GM23248 (cell line): Measurements from ENCODE around the gene PRL. TPM values are rescaled to one million over a fixed set of nuclear protein-coding genes. Genes with fewer than 3 reads are reported as not detected.

Source experiments
- DNase-seq: peaks from one replicate; pipeline ENCODE4 v3.0.0-alpha.2; 2015
- H2AFZ ChIP-seq: fragments of 200-600 bp; sonication (generic); 2 replicates; pipeline ENCODE4 v1.6.1; 2016; ENCODE audit warnings: antibody characterized with exemption
- H3F3A ChIP-seq: fragments of 200-600 bp; sonication (generic); 2 replicates; pipeline ENCODE4 v1.6.1; 2016; ENCODE audit warnings: mild to moderate bottlenecking, antibody characterized with exemption, mixed run types; ENCODE audit not compliant: insufficient read depth
- H3K27ac ChIP-seq: fragments of 200-600 bp; sonication (generic); 2 replicates; pipeline ENCODE4 v1.5.1; 2016; ENCODE audit warnings: mild to moderate bottlenecking
- H3K27me3 ChIP-seq: fragments of 200-600 bp; sonication (generic); replicated peaks from 2 replicates; pipeline ENCODE4 v1.6.1; 2016; ENCODE audit warnings: mild to moderate bottlenecking; ENCODE audit not compliant: insufficient read depth
- H3K36me3 ChIP-seq: fragments of 200-600 bp; sonication (generic); 2 replicates; pipeline ENCODE4 v1.6.1; 2016; ENCODE audit warnings: low read depth, mild to moderate bottlenecking
- H3K4me1 ChIP-seq: fragments of 200-600 bp; sonication (generic); 2 replicates; pipeline ENCODE4 v1.6.1; 2016; ENCODE audit warnings: mild to moderate bottlenecking; ENCODE audit not compliant: insufficient read depth
- H3K4me2 ChIP-seq: fragments of 200-600 bp; sonication (generic); one replicate; pipeline ENCODE4 v1.6.1; 2016; ENCODE audit warnings: mild to moderate bottlenecking; ENCODE audit not compliant: unreplicated experiment
- H3K4me3 ChIP-seq: fragments of 200-600 bp; sonication (generic); 2 replicates; pipeline ENCODE4 v1.5.1; 2016; ENCODE audit warnings: mild to moderate bottlenecking
- H3K79me2 ChIP-seq: fragments of 200-600 bp; sonication (generic); 2 replicates; pipeline ENCODE4 v1.6.1; 2016; ENCODE audit warnings: mild to moderate bottlenecking; ENCODE audit not compliant: insufficient read depth
- H3K9ac ChIP-seq: fragments of 200-600 bp; sonication (generic); 2 replicates; pipeline ENCODE4 v1.6.1; 2016; ENCODE audit warnings: mild to moderate bottlenecking
- H3K9me2 ChIP-seq: fragments of 200-600 bp; sonication (generic); 2 replicates; pipeline ENCODE4 v1.6.1; 2016; ENCODE audit warnings: mixed run types, mild to moderate bottlenecking, moderate library complexity; ENCODE audit not compliant: insufficient read depth
- H3K9me3 ChIP-seq: fragments of 200-600 bp; sonication (generic); one replicate; pipeline ENCODE4 v1.6.1; 2017; ENCODE audit warnings: low read depth
- H4K20me1 ChIP-seq: fragments of 200-600 bp; sonication (generic); 2 replicates; pipeline ENCODE4 v1.6.0; 2016; ENCODE audit not compliant: insufficient read depth
- EZH2 ChIP-seq: fragments of 200-600 bp; sonication (generic); IDR thresholded peaks from 2 replicates; pipeline ENCODE4 v1.6.1; 2018; ENCODE audit warnings: antibody characterized with exemption, mild to moderate bottlenecking; ENCODE audit not compliant: insufficient read depth, poor library complexity, severe bottlenecking
- EZH2phosphoT487 ChIP-seq: fragments of 200-600 bp; sonication (generic); IDR thresholded peaks from 2 replicates; pipeline ENCODE4 v1.6.1; 2018; ENCODE audit warnings: antibody characterized with exemption, moderate library complexity, mild to moderate bottlenecking, low read depth; ENCODE audit not compliant: insufficient read depth
- WGBS, 2 experiments: methylation state at CpG; one replicate each; pipeline ENCODE4 v1.1.6; 2015 to 2017; ENCODE audit warnings: low lambda C conversion rate in 2 of 2, low coverage in 1 of 2; ENCODE audit errors: missing lambda C conversion rate in 2 of 2; 5-methylcytosine and 5-hydroxymethylcytosine counted together
- in situ Hi-C: fragments of 300-500 bp; cut with MboI; formaldehyde crosslinking; loops from 2 replicates; pipeline ENCODE4 v1.15.0; 2020
- polyA plus RNA-seq: library from polyadenylated mRNA; unstranded; fragments of >200 nt; fragmentation: Nextera tagmentation; extraction: Ambion mirVana; gene quantifications from 2 replicates; pipeline ENCODE4 v1.2.1, GENCODE V29; 2016
- total RNA-seq: library from RNA; depleted of rRNA; stranded (reverse); fragments of >200 nt; shearing (Covaris generic); gene quantifications from 2 replicates; pipeline ENCODE4 v1.2.3, GENCODE V29; 2014

The PRL gene
- total and polyA plus RNA-seq, 2 experiments from 2014 or later: 1.2 TPM; not detected in 1

- no peaks in the 10 kb centered on the region for H4K20me1 ChIP-seq
- DNase-seq: no peak
- H3K9ac ChIP-seq: no peak overlapping the region
- no peaks in the 10 kb centered on the region for H3K36me3 ChIP-seq
- TF ChIP-seq EZH2 (no peak), EZH2phosphoT487 (no peak)
- H3K4me2 ChIP-seq: no peak overlapping the region
- H3K9me2 ChIP-seq: no peaks in the 10 kb centered on the region
- in situ Hi-C loops: no loop called here
- H3K27ac ChIP-seq: no peak overlapping the region
- H3F3A ChIP-seq: peaks cover 14% of the 10 kb centered on the region; the same call in 1 of the 2 replicates
- 92 to 93% methylated on average over 4 of the region's 4 CpGs for WGBS, 2 experiments
- H2AFZ ChIP-seq: no peak overlapping the region
- H3K27me3 ChIP-seq: no peaks in the 10 kb centered on the region
- no peak overlapping the region for H3K4me3 ChIP-seq
- H3K79me2 ChIP-seq: no peaks in the 10 kb centered on the region
- H3K4me1 ChIP-seq: peaks cover 25% of the 10 kb centered on the region; the same call in 1 of the 2 replicates
- H3K9me3 ChIP-seq: no peaks in the 10 kb centered on the region
These were observed 48.8 kb downstream of the PRL start for GRCh38 chr6:22247916-22248482.

- WGBS, 2 experiments: 0% methylated on average over 1 of the region's 1 CpG
- TF ChIP-seq EZH2phosphoT487 (no peak), EZH2 (no peak)
- H3K27ac ChIP-seq: no peak overlapping the region
- H4K20me1 ChIP-seq: no peaks in the 10 kb centered on the region
- H3K27me3 ChIP-seq: no peaks in the 10 kb centered on the region
- H3K9me2 ChIP-seq: no peaks in the 10 kb centered on the region
- H3K4me3 ChIP-seq: no peak overlapping the region
- no peak for DNase-seq
- H3K9ac ChIP-seq: no peak overlapping the region
- in situ Hi-C loops: no loop called here
- peaks cover 7% of the 10 kb centered on the region for H3K4me1 ChIP-seq
- H3K36me3 ChIP-seq: no peaks in the 10 kb centered on the region
- peaks cover 6% of the 10 kb centered on the region; the same call in 1 of the 2 replicates for H3F3A ChIP-seq
- no peak overlapping the region for H2AFZ ChIP-seq
- H3K9me3 ChIP-seq: no peaks in the 10 kb centered on the region
- no peaks in the 10 kb centered on the region for H3K79me2 ChIP-seq
- H3K4me2 ChIP-seq: no peak overlapping the region
These were observed 56.8 kb downstream of the PRL start for GRCh38 chr6:22240025-22240424.

GRCh38 chr6:22239261-22239921 is 57.4 kb downstream of the PRL start:
- 45 to 47% methylated on average over 4 of the region's 4 CpGs for WGBS, 2 experiments
- Histone ChIP-seq H3F3A (peaks cover 6% of the 10 kb centered on the region; the same call in 1 of the 2 replicates), H3K9me3 (no peaks in the 10 kb centered on the region), H3K9me2 (no peaks in the 10 kb centered on the region), H3K9ac (no peak overlapping the region), H2AFZ (no peak overlapping the region), H3K27me3 (no peaks in the 10 kb centered on the region), H3K79me2 (no peaks in the 10 kb centered on the region), H3K4me3 (no peak overlapping the region), H3K27ac (no peak overlapping the region), H4K20me1 (no peaks in the 10 kb centered on the region), H3K36me3 (no peaks in the 10 kb centered on the region), H3K4me1 (peaks cover 7% of the 10 kb centered on the region), H3K4me2 (no peak overlapping the region)
- in situ Hi-C loops: no loop called here
- DNase-seq: no peak
- TF ChIP-seq EZH2 (no peak), EZH2phosphoT487 (no peak)

- Histone ChIP-seq H3K27me3 (no peaks in the 10 kb centered on the region), H3K27ac (no peak overlapping the region), H3K79me2 (no peaks in the 10 kb centered on the region), H3K4me3 (no peak overlapping the region), H3K9me3 (no peaks in the 10 kb centered on the region), H3K9ac (no peak overlapping the region), H3K36me3 (no peaks in the 10 kb centered on the region), H3K4me2 (no peak overlapping the region), H2AFZ (no peak overlapping the region), H3F3A (peaks cover 6% of the 10 kb centered on the region; the same call in 1 of the 2 replicates), H3K4me1 (peaks cover 7% of the 10 kb centered on the region), H3K9me2 (no peaks in the 10 kb centered on the region), H4K20me1 (no peaks in the 10 kb centered on the region)
- TF ChIP-seq EZH2phosphoT487: no peak
- TF ChIP-seq EZH2: no peak
- in situ Hi-C loops: no loop called here
- no peak for DNase-seq
- 67 to 70% methylated on average over 4 of the region's 4 CpGs for WGBS, 2 experiments
These were observed 58.0 kb downstream of the PRL start for GRCh38 chr6:22238861-22239260.
